Stimulated activated naive CD8-positive, alpha-beta T cell treated with anti-CD3 and anti-CD28 coated beads, Interleukin-15, Interleukin-2, amounts not matched to agents 100 ng/mL and 50 ng/mL, for 24 hours (primary cell): ENCODE measurements around the gene ELAPOR2.
"Not testable (repeated sequence)": the region's sequence is repeated elsewhere in the genome, so short reads cannot be mapped to it uniquely, and the experiment has no call there.

Experiments
- H3K27ac Mint-ChIP-seq: one replicate; pipeline ENCODE4 v1.8.0; 2021; ENCODE audit warnings: mild to moderate bottlenecking, mixed read lengths
- H3K27me3 Mint-ChIP-seq: one replicate; pipeline ENCODE4 v1.8.0; 2021; ENCODE audit warnings: mixed read lengths
- H3K36me3 Mint-ChIP-seq: one replicate; pipeline ENCODE4 v1.8.0; 2021; ENCODE audit warnings: low read depth, mixed read lengths
- H3K4me1 Mint-ChIP-seq: one replicate; pipeline ENCODE4 v1.8.0; 2021; ENCODE audit warnings: low read depth, mixed read lengths
- H3K4me3 Mint-ChIP-seq: one replicate; pipeline ENCODE4 v1.8.0; 2021; ENCODE audit warnings: mild to moderate bottlenecking, mixed read lengths
- H3K9me3 Mint-ChIP-seq: one replicate; pipeline ENCODE4 v1.8.0; 2021; ENCODE audit warnings: mixed read lengths

Gene ELAPOR2

DNA sequence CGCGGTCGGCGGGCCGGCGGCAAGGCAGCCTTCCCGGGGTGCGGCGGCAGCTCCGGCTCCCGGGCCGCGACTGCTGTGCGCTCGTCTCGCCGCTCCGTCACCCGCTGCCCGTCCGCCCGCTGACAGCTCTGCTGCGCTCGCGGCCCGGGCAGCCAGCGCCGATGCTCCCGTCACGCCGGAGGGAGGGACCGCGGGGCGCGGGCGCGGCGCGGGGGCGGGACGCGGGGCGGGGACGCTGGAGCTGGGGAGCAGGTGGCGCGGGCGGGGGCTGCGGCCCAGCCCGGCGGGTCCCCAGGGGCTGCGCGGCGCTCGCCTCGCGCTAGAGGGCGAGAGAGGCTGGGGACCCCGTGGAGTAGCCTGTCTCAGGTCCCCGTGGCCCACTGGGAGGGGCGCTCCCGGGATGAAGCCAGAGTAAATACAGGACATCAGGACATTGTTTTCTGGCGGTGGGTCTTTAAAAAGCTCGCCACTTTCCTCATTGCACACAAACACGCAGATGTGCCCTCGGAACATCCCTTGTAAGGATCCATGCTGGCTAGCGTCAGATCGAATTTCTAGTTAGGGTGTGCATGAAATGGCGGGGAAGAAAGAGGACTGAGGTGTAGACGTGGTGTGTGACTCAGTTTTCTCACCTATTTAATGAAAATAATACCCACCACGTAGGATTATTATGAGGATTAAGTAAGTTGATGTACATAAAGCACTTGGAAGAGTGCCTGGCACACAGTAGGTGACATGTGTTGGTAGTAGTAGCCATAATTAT lies at the start of gene ELAPOR2:
Gene ELAPOR2, minus strand, starts transcription at position 130 of the 763 bp plus-strand sequence. CDS start 141 bp downstream, outside the sequence.
- H3K36me3 Mint-ChIP-seq: no peaks in the 10 kb centered on the region
- no peaks in the 10 kb centered on the region for H3K9me3 Mint-ChIP-seq
- H3K27me3 Mint-ChIP-seq: peaks cover 13% of the 10 kb centered on the region
- peaks cover 16% of the 10 kb centered on the region for H3K4me1 Mint-ChIP-seq
- H3K27ac Mint-ChIP-seq: no peak within 1 kb of the TSS
- peak within 1 kb of the TSS; percentile 82 for H3K4me3 Mint-ChIP-seq

- Mint-ChIP-seq H3K9me3 (no peaks in the 10 kb centered on the region), H3K27me3 (peaks cover 18% of the 10 kb centered on the region), H3K36me3 (no peaks in the 10 kb centered on the region), H3K4me3 (no peak overlapping the region), H3K4me1 (no peaks in the 10 kb centered on the region), H3K27ac (no peak overlapping the region)
Measured at GRCh38 chr7:87107949-87108776, 48.7 kb upstream of the ELAPOR2 start.

- Mint-ChIP-seq H3K27ac (no peak overlapping the region), H3K4me3 (no peak overlapping the region), H3K4me1 (no peaks in the 10 kb centered on the region), H3K9me3 (no peaks in the 10 kb centered on the region), H3K27me3 (peaks cover 19% of the 10 kb centered on the region), H3K36me3 (no peaks in the 10 kb centered on the region)
Measured at GRCh38 chr7:87106974-87107612, 47.6 kb upstream of the ELAPOR2 start.

DNA sequence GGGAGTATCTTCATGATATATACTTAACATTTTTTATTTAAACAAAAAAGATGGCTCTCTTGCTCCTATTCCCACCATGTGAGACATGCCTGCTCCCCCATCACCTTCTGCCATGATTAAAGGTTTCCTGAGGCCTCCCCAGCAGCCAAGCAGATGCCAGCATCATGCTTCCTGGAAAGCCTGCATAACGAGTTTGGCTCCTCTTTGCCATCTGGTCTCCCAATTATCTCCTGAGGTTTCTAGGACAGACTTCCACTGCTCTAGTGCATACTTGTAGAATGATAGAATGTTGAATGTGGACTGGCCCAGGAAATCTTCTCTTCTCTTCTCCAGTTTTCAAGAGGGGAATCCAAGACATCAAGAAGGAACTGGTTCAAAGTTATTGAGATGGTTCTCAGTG lies 45.9 kb upstream of the ELAPOR2 start:
- Mint-ChIP-seq H3K9me3 (no peaks in the 10 kb centered on the region), H3K4me3 (no peak overlapping the region), H3K27ac (no peak overlapping the region), H3K36me3 (no peaks in the 10 kb centered on the region), H3K27me3 (peaks cover 21% of the 10 kb centered on the region), H3K4me1 (no peaks in the 10 kb centered on the region)

- Mint-ChIP-seq H3K27me3 (peaks cover 18% of the 10 kb centered on the region), H3K9me3 (no peaks in the 10 kb centered on the region), H3K4me3 (no peak overlapping the region), H3K4me1 (no peaks in the 10 kb centered on the region), H3K27ac (no peak overlapping the region), H3K36me3 (no peaks in the 10 kb centered on the region)
Measured at GRCh38 chr7:87100326-87100725, 40.9 kb upstream of the ELAPOR2 start.

DNA sequence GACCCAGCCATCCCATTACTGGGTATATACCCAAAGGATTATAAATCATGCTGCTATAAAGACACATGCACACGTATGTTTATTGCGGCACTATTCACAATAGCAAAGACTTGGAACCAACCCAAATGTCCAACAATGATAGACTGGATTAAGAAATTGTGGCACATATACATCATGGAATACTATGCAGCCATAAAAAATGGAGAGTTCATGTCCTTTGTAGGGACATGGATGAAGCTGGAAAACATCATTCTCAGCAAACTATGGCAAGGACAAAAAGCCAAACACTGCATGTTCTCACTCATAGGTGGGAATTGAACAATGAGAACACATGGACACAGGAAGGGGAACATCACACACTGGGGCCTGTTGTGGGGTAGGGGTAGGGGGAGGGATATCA lies 37.9 kb upstream of the ELAPOR2 start:
- H3K4me3 Mint-ChIP-seq, H3K36me3 Mint-ChIP-seq, H3K9me3 Mint-ChIP-seq, H3K4me1 Mint-ChIP-seq, H3K27ac Mint-ChIP-seq: not testable (repeated sequence)
- peaks cover 29% of the 10 kb centered on the region for H3K27me3 Mint-ChIP-seq

DNA sequence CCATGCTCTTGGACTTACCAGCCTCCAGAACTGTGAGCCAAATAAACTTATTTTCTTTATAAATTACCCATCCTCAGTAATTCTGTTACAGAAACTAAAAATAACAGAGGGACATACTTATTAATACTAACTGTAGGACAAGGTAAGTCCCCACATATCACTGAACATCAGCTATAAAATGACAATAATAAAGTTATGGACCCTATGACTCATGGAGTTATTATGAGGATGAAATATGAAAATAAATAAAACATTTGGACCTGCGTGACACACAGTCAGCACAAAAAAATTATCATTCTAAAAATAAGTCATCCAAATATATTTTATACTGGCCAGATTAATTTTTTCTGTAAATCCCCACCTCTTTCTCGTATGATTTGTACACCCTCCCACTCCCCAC lies 34.9 kb upstream of the ELAPOR2 start:
- H3K36me3 Mint-ChIP-seq: no peaks in the 10 kb centered on the region
- no peak overlapping the region for H3K4me3 Mint-ChIP-seq
- H3K9me3 Mint-ChIP-seq: no peaks in the 10 kb centered on the region
- H3K27me3 Mint-ChIP-seq: peaks cover 21% of the 10 kb centered on the region
- no peaks in the 10 kb centered on the region for H3K4me1 Mint-ChIP-seq
- no peak overlapping the region for H3K27ac Mint-ChIP-seq

GRCh38 chr7:87092568-87093091 lies 33.2 kb upstream of the ELAPOR2 start:
- Mint-ChIP-seq H3K27me3 (peaks cover 22% of the 10 kb centered on the region), H3K27ac (no peak overlapping the region), H3K4me3 (no peak overlapping the region), H3K4me1 (no peaks in the 10 kb centered on the region), H3K9me3 (no peaks in the 10 kb centered on the region), H3K36me3 (no peaks in the 10 kb centered on the region)

DNA sequence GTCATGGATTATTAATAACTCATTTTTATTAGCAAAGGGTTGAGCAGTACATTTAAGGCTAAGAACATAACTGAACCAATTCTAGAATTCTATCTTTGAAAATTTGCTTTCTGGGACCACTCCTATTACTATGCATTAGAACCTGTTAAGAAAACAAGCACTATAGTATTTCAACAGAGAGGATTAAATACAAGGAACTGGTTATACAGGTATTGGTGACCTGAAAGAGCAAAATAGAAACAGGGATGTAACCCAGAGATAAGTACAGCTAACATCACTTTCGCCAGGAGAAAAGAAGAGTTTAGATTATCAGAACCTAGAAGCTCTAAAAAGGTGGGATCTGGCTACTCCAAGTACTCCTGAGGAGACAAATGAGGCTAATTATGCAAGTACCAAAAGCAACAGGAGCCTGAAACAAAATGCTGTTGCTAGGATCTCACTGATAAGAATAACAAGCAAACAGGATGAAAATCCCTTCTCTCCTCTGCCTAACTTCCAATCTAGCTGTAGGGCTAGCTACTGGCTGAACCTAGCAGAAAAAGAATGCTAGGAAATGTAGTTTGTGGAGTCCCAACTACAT lies 32.1 kb upstream of the ELAPOR2 start:
- H3K27ac Mint-ChIP-seq: no peak overlapping the region
- H3K9me3 Mint-ChIP-seq: no peaks in the 10 kb centered on the region

GRCh38 chr7:87083865-87084519 lies 24.5 kb upstream of the ELAPOR2 start:
- Mint-ChIP-seq H3K36me3 (no peaks in the 10 kb centered on the region), H3K27ac (no peak overlapping the region), H3K9me3 (no peaks in the 10 kb centered on the region), H3K27me3 (peaks cover 9% of the 10 kb centered on the region), H3K4me3 (no peak overlapping the region), H3K4me1 (peaks cover 10% of the 10 kb centered on the region)

More for the DNA sequence above, 32.1 kb upstream of the ELAPOR2 start:
- Mint-ChIP-seq H3K36me3 (no peaks in the 10 kb centered on the region), H3K27me3 (peaks cover 25% of the 10 kb centered on the region), H3K4me1 (no peaks in the 10 kb centered on the region), H3K4me3 (no peak overlapping the region)

- Mint-ChIP-seq H3K36me3 (no peaks in the 10 kb centered on the region), H3K4me3 (no peak overlapping the region), H3K9me3 (no peaks in the 10 kb centered on the region), H3K4me1 (peaks cover 10% of the 10 kb centered on the region), H3K27ac (no peak overlapping the region), H3K27me3 (peaks cover 8% of the 10 kb centered on the region)
Measured at GRCh38 chr7:87082675-87083074, 23.2 kb upstream of the ELAPOR2 start.

DNA sequence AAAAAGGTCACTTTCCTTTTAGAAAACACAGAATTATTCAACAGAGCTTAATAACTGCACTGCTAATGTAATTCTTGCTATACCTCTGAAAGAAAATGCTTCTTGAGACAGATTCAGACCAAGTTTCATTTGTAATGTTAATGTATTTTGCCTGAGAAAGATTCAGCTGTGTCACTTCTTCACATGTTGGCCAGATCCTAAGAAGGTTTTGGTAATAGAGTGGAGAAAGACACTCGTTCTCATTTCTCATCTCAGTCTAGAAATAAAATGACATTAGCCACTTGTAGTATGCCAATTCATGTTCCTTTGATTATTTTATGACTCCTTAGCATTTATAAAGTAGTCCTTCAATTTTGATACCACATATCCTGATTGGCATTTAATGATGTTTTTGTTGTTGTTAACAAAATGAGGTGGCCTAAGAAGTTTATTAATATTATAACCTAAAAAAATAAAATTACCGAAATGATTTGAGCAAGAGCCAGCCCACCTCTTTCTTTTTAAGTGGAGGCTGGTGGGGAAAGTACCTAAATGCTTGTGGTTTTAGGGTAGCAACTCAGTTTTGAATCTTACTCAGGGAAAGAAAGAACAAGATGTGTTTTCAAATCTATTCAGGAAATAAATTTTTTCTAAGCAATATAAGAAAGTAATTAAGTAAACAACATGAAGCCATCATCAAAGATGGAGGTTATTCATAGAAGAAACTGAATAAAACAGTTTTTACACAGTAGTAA lies 16.4 kb upstream of the ELAPOR2 start:
- no peak overlapping the region for H3K27ac Mint-ChIP-seq
- H3K4me3 Mint-ChIP-seq: no peak overlapping the region

GRCh38 chr7:87067788-87068187 lies 8.3 kb upstream of the ELAPOR2 start:
- no peaks in the 10 kb centered on the region for H3K4me1 Mint-ChIP-seq
- no peak overlapping the region for H3K4me3 Mint-ChIP-seq
- no peaks in the 10 kb centered on the region for H3K9me3 Mint-ChIP-seq
- H3K27ac Mint-ChIP-seq: no peak overlapping the region
- no peaks in the 10 kb centered on the region for H3K36me3 Mint-ChIP-seq
- peaks cover 35% of the 10 kb centered on the region for H3K27me3 Mint-ChIP-seq

More for the DNA sequence above, 16.4 kb upstream of the ELAPOR2 start:
- Mint-ChIP-seq H3K9me3 (no peaks in the 10 kb centered on the region), H3K36me3 (no peaks in the 10 kb centered on the region), H3K27me3 (peaks cover 30% of the 10 kb centered on the region), H3K4me1 (peaks cover 15% of the 10 kb centered on the region)

DNA sequence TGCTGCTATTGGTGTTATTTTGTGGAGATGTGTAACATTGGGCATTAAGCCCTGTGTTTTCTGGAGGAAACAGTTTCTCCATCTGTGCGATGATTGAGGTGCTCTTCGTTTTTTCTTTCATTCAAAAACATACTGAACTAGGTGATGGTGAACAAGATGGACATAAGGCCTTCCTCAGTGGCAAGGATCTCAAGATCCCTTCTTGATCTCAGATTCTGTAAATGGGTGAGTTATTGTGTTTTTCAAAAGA lies 759 bp upstream of the ELAPOR2 start:
- H3K27ac Mint-ChIP-seq: no peak overlapping the region
- peaks cover 16% of the 10 kb centered on the region for H3K4me1 Mint-ChIP-seq
- peak overlapping the region; percentile 81 for H3K4me3 Mint-ChIP-seq
- peaks cover 13% of the 10 kb centered on the region for H3K27me3 Mint-ChIP-seq
- no peaks in the 10 kb centered on the region for H3K36me3 Mint-ChIP-seq
- H3K9me3 Mint-ChIP-seq: no peaks in the 10 kb centered on the region
